ENCODE data around the gene LMBRD1. TPM values are rescaled to one million over a fixed set of nuclear protein-coding genes. Genes with fewer than 3 reads are reported as not detected.
"Not testable (repeated sequence)": the region's sequence is repeated elsewhere in the genome, so short reads cannot be mapped to it uniquely, and the experiment has no call there.

LMBRD1 gene
- total RNA-seq, 4 donors from 2014 or later, result 24.4 to 32.9 (median 28.9) TPM

GRCh38 chr6:69835414-69836179, 38.8 kb upstream of the LMBRD1 start:
- peak; percentile 72 to 73 for ATAC-seq
- in situ Hi-C loops (cut with MboI; ENCODE audit: low sequenced_read_pairs in 4 of 4), result loop anchor here in 3 of 4 donors (25.0 kb wide), 1 partner anchor 277 kb away; no protein-coding TSS in a partner anchor
- no peak for DNase-seq

GRCh38 chr6:69832558-69832957, 35.7 kb upstream of the LMBRD1 start:
- ATAC-seq (no peak), DNase-seq (no peak)
- Histone ChIP-seq H3K4me1 (no peaks in the 10 kb centered on the region), H3K27me3 (no peaks in the 10 kb centered on the region), H3K36me3 (no peaks in the 10 kb centered on the region), H3K27ac (no peak overlapping the region), H3K4me3 (no peak overlapping the region), H3K9me3 (no peaks in the 10 kb centered on the region)
- in situ Hi-C loops (cut with MboI; ENCODE audit: low sequenced_read_pairs in 4 of 4) (loop anchor here (5.0 to 25.0 kb wide), 2 partner anchors 275 to 280 kb away; no protein-coding TSS in a partner anchor), intact Hi-C loops (cut with DNase I; ENCODE audit: low total_unique reads) (no loop called here)
- TF ChIP-seq CTCF (IDR thresholded peaks at IDR 0.05 in 4 of 5, conservative IDR thresholded peaks at IDR 0.05 in 1 of 5) (no peak), POLR2A (IDR thresholded peaks at IDR 0.05) (no peak)

More at GRCh38 chr6:69835414-69836179, 38.8 kb upstream of the LMBRD1 start:
- intact Hi-C loops (cut with DNase I; ENCODE audit: low total_unique reads), result loop anchor here (1.0 to 2.0 kb wide), 2 partner anchors 273 to 331 kb away; no protein-coding TSS in a partner anchor
- Histone ChIP-seq H3K4me1 (peaks cover 0 to 5% of the 10 kb centered on the region in 2 donors), H3K27me3 (no peaks in the 10 kb centered on the region), H3K9me3 (no peaks in the 10 kb centered on the region), H3K36me3 (no peaks in the 10 kb centered on the region), H3K27ac (no peak overlapping the region), H3K4me3 (no peak overlapping the region)
- TF ChIP-seq POLR2A (IDR thresholded peaks at IDR 0.05) (no peak), CTCF (IDR thresholded peaks at IDR 0.05 in 4 of 5, conservative IDR thresholded peaks at IDR 0.05 in 1 of 5) (peak; percentile 35 to 80 (median 50))

- in situ Hi-C loops (cut with MboI; ENCODE audit: low sequenced_read_pairs in 4 of 4) (loop anchor here in 3 of 4 donors (25.0 kb wide), 1 partner anchor 285 kb away; no protein-coding TSS in a partner anchor), intact Hi-C loops (cut with DNase I; ENCODE audit: low total_unique reads) (no loop called here)
These were observed 30.6 kb upstream of the LMBRD1 start for GRCh38 chr6:69827276-69827893.

GRCh38 chr6:69825904-69826303, 29.1 kb upstream of the LMBRD1 start:
- no peaks in the 10 kb centered on the region for H3K9me3 ChIP-seq
- no peak overlapping the region for H3K4me3 ChIP-seq
- no peak for DNase-seq
- no peak overlapping the region for H3K27ac ChIP-seq
- in situ Hi-C loops (cut with MboI; ENCODE audit: low sequenced_read_pairs in 4 of 4) (loop anchor here in 3 of 4 donors (25.0 kb wide), 1 partner anchor 286 kb away; no protein-coding TSS in a partner anchor), intact Hi-C loops (cut with DNase I; ENCODE audit: low total_unique reads) (no loop called here)
- no peak for ATAC-seq
- H3K4me1 ChIP-seq, result no peaks in the 10 kb centered on the region
- H3K27me3 ChIP-seq, result no peaks in the 10 kb centered on the region
- no peaks in the 10 kb centered on the region for H3K36me3 ChIP-seq
- TF ChIP-seq CTCF (IDR thresholded peaks at IDR 0.05 in 4 of 5, conservative IDR thresholded peaks at IDR 0.05 in 1 of 5) (no peak), POLR2A (IDR thresholded peaks at IDR 0.05) (no peak)

More at GRCh38 chr6:69827276-69827893, 30.6 kb upstream of the LMBRD1 start:
- no peak for ATAC-seq
- Histone ChIP-seq H3K36me3 (no peaks in the 10 kb centered on the region), H3K27me3 (no peaks in the 10 kb centered on the region), H3K4me1 (no peaks in the 10 kb centered on the region), H3K9me3 (no peaks in the 10 kb centered on the region), H3K4me3 (no peak overlapping the region), H3K27ac (no peak overlapping the region)
- no peak for TF ChIP-seq POLR2A (IDR thresholded peaks at IDR 0.05)
- TF ChIP-seq CTCF (IDR thresholded peaks at IDR 0.05 in 4 of 5, conservative IDR thresholded peaks at IDR 0.05 in 1 of 5), result no peak
- no peak for DNase-seq

- H3K4me3 ChIP-seq; in situ Hi-C loops (cut with MboI; ENCODE audit: low sequenced_read_pairs in 4 of 4); H3K27me3 ChIP-seq; DNase-seq; H3K27ac ChIP-seq; H3K4me1 ChIP-seq; H3K36me3 ChIP-seq; ATAC-seq; H3K9me3 ChIP-seq; intact Hi-C loops (cut with DNase I; ENCODE audit: low total_unique reads): not testable (repeated sequence)
These were observed 27.5 kb upstream of the LMBRD1 start for GRCh38 chr6:69824355-69824754.
